A673 (cell line): Measurements from ENCODE around the gene CMIP. TPM values are rescaled to one million over a fixed set of nuclear protein-coding genes. Genes with fewer than 3 reads are reported as not detected.

Experiments used
- BruUV-seq: library from RNA; stranded (reverse); fragments of 400-500 nt; replicated peaks from 2 replicates; lab custom pipeline; 2021; lab: Mats Ljungman, UMichigan
- CTCF ChIA-PET: fragments of 300-600 bp; sonication (Branson Sonifier 250); formaldehyde crosslinking; loops from one replicate; lab custom pipeline; 2022; ENCODE audit warnings: antibody characterized with exemption; lab: Charles Lee
- POLR2A ChIA-PET: fragments of 300-600 bp; sonication (Branson Sonifier 250); formaldehyde crosslinking; loops from one replicate; lab custom pipeline; 2022; ENCODE audit warnings: antibody characterized with exemption; ENCODE audit not compliant: low non-redundant PET; lab: Charles Lee
- DNase-seq: peaks from one replicate; pipeline ENCODE4 v3.0.0-alpha.2; 2015; ENCODE audit warnings: low spot score
- H3K27ac ChIP-seq: fragments of 200-600 bp; sonication (generic); 2 replicates; pipeline ENCODE4 v1.5.1; 2016; ENCODE audit warnings: mixed run types, low read depth, mild to moderate bottlenecking, mixed read lengths, antibody characterized with exemption, low read length; ENCODE audit not compliant: poor library complexity, severe bottlenecking
- H3K27me3 ChIP-seq: fragments of 200-600 bp; sonication (generic); replicated peaks from 2 replicates; pipeline ENCODE4 v1.6.1; 2017; ENCODE audit warnings: mixed run types, low read depth, mild to moderate bottlenecking, mixed read lengths, antibody characterized with exemption, low read length; ENCODE audit not compliant: insufficient read depth, poor library complexity
- H3K36me3 ChIP-seq: fragments of 200-600 bp; sonication (generic); 2 replicates; pipeline ENCODE4 v1.6.1; 2016; ENCODE audit warnings: mixed run types, mild to moderate bottlenecking, mixed read lengths, antibody characterized with exemption, low read length; ENCODE audit not compliant: insufficient read depth, poor library complexity, severe bottlenecking
- H3K4me1 ChIP-seq: fragments of 200-600 bp; sonication (generic); 2 replicates; pipeline ENCODE4 v1.6.1; 2017; ENCODE audit warnings: mixed run types, mild to moderate bottlenecking, mixed read lengths, antibody characterized with exemption, low read length; ENCODE audit not compliant: insufficient read depth, poor library complexity, severe bottlenecking
- H3K4me3 ChIP-seq: fragments of 200-600 bp; sonication (generic); 2 replicates; pipeline ENCODE4 v1.5.1; 2016; ENCODE audit warnings: low read depth, mixed run types, mild to moderate bottlenecking, mixed read lengths, low read length; ENCODE audit not compliant: poor library complexity, severe bottlenecking
- H3K9me3 ChIP-seq: fragments of 200-600 bp; sonication (generic); 2 replicates; pipeline ENCODE4 v1.6.1; 2016; ENCODE audit warnings: mixed run types, low read depth, mild to moderate bottlenecking, mixed read lengths, antibody characterized with exemption, low read length; ENCODE audit not compliant: poor library complexity, severe bottlenecking
- EZH2 ChIP-seq: fragments of 200-600 bp; sonication (generic); IDR thresholded peaks from 2 replicates; pipeline ENCODE4 v1.6.1; 2017; ENCODE audit warnings: borderline replicate concordance, low read depth, mild to moderate bottlenecking, mixed read lengths, antibody characterized with exemption, low read length; ENCODE audit not compliant: poor library complexity, severe bottlenecking
- intact Hi-C: fragments of 100-400 bp; cut with micrococcal nuclease; formaldehyde crosslinking; loops from one replicate; pipeline ENCODE4 v1.10.0; 2022; ENCODE audit not compliant: unreplicated experiment
- total RNA-seq: library from RNA; stranded (reverse); gene quantifications from 2 replicates; pipeline ENCODE4 v1.2.3, GENCODE V29; 2021
- TF ChIP-seq, protein P1 (sequence below): fragments of 300-800, 200-600 bp; sonication (generic); conservative IDR thresholded peaks from 2 replicates; pipeline ENCODE4 v1.5.1; 2017; ENCODE audit warnings: low read depth, mild to moderate bottlenecking, antibody characterized with exemption, low read length, moderate library complexity, mixed read lengths

The CMIP gene
- total RNA-seq, 1 experiment from 2014 or later, result 25.5 TPM

DNA sequence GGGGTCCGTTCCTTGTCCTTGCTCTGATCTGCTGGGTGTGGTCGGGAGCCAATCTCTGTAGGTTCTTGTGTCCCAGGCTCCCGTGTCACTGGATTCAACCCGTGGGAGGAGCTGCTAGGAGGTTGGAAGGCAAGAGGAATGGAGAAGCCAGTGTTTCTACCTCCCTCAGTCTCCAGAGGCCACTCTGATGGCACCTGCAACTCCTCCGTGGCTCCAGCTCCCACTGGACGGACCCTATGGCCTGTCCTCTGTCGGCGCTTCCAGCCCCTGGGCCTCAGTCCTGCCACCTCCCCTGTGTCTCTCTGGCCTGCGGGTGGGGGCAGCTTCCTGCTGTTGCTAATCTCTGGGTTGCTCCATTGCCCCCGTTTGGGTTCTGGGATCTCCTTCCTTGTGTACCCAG, 71.1 kb downstream of the CMIP start:
- intact Hi-C loops, result no loop called here
- ChIA-PET CTCF (no interaction called here), POLR2A (no interaction called here)
- no peaks in the 10 kb centered on the region for H3K9me3 ChIP-seq
- BruUV-seq, result no TSS peak
- H3K27ac ChIP-seq, result no peak overlapping the region
- DNase-seq, result no peak
- H3K36me3 ChIP-seq, result no peaks in the 10 kb centered on the region
- no peak for TF ChIP-seq EZH2
- TF ChIP-seq, protein P1, sequence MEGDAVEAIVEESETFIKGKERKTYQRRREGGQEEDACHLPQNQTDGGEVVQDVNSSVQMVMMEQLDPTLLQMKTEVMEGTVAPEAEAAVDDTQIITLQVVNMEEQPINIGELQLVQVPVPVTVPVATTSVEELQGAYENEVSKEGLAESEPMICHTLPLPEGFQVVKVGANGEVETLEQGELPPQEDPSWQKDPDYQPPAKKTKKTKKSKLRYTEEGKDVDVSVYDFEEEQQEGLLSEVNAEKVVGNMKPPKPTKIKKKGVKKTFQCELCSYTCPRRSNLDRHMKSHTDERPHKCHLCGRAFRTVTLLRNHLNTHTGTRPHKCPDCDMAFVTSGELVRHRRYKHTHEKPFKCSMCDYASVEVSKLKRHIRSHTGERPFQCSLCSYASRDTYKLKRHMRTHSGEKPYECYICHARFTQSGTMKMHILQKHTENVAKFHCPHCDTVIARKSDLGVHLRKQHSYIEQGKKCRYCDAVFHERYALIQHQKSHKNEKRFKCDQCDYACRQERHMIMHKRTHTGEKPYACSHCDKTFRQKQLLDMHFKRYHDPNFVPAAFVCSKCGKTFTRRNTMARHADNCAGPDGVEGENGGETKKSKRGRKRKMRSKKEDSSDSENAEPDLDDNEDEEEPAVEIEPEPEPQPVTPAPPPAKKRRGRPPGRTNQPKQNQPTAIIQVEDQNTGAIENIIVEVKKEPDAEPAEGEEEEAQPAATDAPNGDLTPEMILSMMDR, result no peak
- no peaks in the 10 kb centered on the region for H3K4me1 ChIP-seq
- no peaks in the 10 kb centered on the region for H3K27me3 ChIP-seq
- no peak overlapping the region for H3K4me3 ChIP-seq

DNA sequence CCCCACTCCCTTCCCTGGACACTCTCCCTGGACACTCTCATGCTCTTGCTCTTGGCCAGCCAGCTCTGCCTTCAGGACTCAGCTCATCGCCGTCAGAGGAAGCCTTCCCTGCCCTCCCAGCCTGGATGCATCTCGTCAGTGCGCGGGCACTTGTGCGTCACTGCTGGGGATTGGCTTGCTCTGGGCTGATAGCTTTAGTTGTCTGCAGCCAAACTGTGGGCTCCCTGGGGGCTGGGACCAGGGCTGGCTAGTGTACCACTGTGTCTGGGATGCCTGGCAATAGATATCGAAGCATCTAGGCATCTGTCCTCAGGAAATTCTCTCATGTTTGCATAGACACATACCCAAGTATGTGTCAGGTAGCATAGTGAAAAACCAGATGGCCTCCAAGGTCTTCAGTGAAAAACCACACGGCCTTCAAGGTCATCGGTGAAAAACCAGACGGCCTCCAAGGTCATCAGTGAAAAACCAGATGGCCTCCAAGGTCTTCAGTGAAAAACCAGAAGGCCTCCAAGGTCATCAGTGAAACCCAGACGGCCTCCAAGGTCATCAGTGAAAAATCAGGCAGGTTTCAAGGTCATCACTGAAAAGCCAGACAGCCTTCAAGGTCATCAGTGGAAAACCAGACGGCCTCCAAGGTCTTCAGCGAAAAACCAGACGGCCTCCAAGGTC, 72.0 kb downstream of the CMIP start:
- no TSS peak for BruUV-seq
- Histone ChIP-seq H3K27me3 (no peaks in the 10 kb centered on the region), H3K4me3 (no peak overlapping the region), H3K9me3 (no peaks in the 10 kb centered on the region), H3K27ac (no peak overlapping the region), H3K36me3 (no peaks in the 10 kb centered on the region), H3K4me1 (no peaks in the 10 kb centered on the region)
- TF ChIP-seq, protein P1, result no peak
- no peak for TF ChIP-seq EZH2
- ChIA-PET CTCF (no interaction called here), POLR2A (no interaction called here)
- intact Hi-C loops, result no loop called here
- DNase-seq, result no peak

DNA sequence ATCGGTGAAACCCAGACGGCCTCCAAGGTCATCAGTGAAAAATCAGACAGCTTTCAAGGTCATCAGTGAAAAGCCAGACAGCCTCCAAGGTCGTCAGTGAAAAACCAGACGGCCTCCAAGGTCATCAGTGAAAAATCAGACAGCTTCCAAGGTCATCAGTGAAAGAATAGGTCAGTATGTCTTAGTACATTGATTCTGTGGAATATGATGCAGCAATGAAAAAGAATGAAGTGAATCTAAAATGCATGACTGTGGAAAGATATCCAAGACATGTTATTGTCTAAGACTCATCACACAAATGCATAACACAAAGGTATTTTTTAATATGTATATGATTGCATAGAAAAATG, 72.5 kb downstream of the CMIP start:
- POLR2A ChIA-PET, result no interaction called here
- CTCF ChIA-PET, result no interaction called here
- Histone ChIP-seq H3K36me3 (no peaks in the 10 kb centered on the region), H3K4me3 (no peak overlapping the region), H3K27ac (no peak overlapping the region), H3K27me3 (no peaks in the 10 kb centered on the region), H3K4me1 (no peaks in the 10 kb centered on the region), H3K9me3 (no peaks in the 10 kb centered on the region)
- no TSS peak for BruUV-seq
- TF ChIP-seq, protein P1, result no peak
- TF ChIP-seq EZH2, result no peak
- intact Hi-C loops, result no loop called here
- DNase-seq, result no peak
